PFSK-1 (cell line): ENCODE data around the gene DHX16.

Source experiments
- FOXP2 ChIP-seq: optimal IDR thresholded peaks from 2 replicates; pipeline ENCODE3; 2011; ENCODE audit warnings: borderline replicate concordance, control low read depth, inconsistent platforms; ENCODE audit not compliant: insufficient read depth; ENCODE audit errors: extremely low read length, extremely low read depth
- POLR2AphosphoS5 ChIP-seq: IDR thresholded peaks from 2 replicates; pipeline ENCODE4 v1.6.1; 2012; ENCODE audit warnings: low read depth, mild to moderate bottlenecking, control low read depth, low read length, moderate library complexity
- SIN3A ChIP-seq: IDR thresholded peaks from 2 replicates; pipeline ENCODE4 v1.6.1; 2012; ENCODE audit warnings: mild to moderate bottlenecking, low read length, moderate library complexity, borderline replicate concordance; ENCODE audit not compliant: insufficient read depth
- TAF1 ChIP-seq: IDR thresholded peaks from 2 replicates; pipeline ENCODE4 v1.6.1; 2012; ENCODE audit warnings: low read length, control low read depth, borderline replicate concordance; ENCODE audit not compliant: insufficient read depth
- TF ChIP-seq, protein P1 (sequence below), 2 experiments: IDR thresholded peaks; 2 replicates each; pipeline versions ENCODE4 v1.6.1 to v1.8.0; 2011 to 2012; ENCODE audit warnings: low read depth in 2 of 2, low read length in 2 of 2, control low read depth in 1 of 2, inconsistent platforms in 1 of 2, mild to moderate bottlenecking in 1 of 2, moderate library complexity in 1 of 2; ENCODE audit not compliant: insufficient read depth in 1 of 2

DHX16 gene

DNA sequence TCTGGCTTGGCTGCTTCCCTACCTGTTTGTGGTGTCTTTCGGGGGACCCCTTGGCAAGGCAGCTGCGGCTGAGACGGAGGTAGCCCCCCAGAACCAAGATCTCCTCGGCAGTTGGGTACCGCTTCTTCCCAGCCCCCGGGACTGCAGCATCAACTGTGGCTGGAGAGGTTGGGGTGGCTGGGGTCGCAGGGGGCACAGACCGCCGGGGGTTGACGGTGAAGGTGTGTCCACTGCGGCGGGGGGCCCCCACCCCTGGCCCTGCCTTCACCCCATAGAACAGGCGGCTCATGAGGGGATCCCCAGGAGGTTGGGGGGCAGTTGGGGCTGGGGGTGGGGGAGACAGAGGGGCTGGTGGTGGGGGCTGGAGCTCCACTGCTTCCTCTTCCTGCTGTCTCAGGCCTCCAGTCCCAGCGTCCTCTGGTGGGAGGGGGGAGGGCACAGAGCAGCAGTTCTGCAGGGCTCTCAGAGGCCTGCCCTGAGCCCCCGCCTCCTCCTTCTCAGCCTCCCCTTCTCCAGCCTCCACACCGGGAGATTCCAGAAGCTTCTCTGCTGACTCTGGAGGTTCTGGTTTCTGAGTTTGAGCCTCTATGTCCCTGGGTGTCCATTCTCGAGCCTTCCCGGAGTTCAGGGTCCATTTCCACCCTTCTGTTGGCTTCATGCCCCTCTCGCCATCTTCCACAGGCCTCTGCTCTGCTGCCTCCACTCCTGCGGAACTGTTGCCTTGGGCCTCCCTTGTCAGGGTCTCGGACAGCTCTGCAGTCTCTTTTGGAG, 11.8 kb upstream of the DHX16 start:
- TF ChIP-seq TAF1, result peak; percentile 66; the same call in 1 of the 2 replicates
- TF ChIP-seq SIN3A, result no peak
- TF ChIP-seq POLR2AphosphoS5, result peak; percentile 37

DNA sequence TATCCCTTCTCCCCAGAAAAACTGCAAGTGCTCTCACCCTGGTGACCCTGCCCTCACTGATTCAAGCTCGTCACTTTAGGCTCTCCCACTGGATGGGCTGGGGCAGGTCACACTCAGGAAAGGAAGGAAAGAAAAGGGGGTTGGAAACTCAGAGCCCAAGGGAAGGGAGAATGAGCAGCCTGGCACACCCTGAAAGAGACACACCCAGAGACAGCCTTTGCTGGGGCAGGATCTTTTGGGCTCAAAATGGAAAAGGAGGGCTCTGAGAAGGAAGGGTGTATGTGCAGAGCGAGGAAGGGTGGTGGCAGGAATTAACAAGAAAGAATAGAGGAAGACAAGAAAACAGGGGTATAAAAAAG, 11.2 kb upstream of the DHX16 start:
- TF ChIP-seq POLR2AphosphoS5, result no peak; the same call in 1 of the 2 replicates

DNA sequence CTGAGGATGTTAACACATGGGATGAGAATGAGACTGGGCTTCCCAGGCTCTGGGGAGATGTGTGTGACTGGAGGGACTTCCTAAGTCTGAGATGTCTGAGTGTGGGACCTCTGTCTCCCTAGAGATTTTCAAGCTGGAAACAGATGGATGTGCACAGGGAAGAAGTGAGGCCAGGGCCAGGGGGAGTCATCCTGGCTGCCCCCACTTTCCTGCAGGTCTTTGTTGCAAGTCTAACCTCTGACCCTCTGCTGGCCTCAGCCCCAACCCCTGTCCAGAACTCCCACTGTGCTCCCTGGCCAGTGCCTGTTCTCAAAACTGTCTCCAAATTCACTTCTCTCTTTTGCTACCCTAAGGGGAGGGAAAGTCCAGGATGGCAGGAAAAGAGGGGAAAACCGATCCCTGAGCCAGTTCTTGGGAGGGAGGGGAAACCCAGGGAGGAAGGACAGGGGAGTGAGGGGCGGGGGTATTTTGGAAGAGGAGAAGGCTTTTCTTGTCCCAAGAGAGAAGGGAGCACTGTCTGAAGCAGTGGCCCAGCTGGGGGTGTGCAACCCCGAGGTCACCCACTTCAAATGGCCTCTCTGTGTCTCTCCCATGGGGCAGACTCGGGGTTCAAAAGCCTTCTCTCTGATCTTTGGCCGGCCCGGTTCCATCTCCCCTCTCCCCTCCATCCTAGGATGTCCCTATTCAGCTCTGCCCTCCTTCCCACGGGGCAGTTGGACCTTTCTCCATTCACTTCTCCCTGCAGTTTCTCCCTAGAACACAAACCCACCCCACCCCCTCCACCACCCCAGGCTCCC, 10.6 kb upstream of the DHX16 start:
- TF ChIP-seq TAF1 (no peak), FOXP2 (no peak), POLR2AphosphoS5 (no peak; the same call in 1 of the 2 replicates), SIN3A (no peak)
- TF ChIP-seq, protein P1, sequence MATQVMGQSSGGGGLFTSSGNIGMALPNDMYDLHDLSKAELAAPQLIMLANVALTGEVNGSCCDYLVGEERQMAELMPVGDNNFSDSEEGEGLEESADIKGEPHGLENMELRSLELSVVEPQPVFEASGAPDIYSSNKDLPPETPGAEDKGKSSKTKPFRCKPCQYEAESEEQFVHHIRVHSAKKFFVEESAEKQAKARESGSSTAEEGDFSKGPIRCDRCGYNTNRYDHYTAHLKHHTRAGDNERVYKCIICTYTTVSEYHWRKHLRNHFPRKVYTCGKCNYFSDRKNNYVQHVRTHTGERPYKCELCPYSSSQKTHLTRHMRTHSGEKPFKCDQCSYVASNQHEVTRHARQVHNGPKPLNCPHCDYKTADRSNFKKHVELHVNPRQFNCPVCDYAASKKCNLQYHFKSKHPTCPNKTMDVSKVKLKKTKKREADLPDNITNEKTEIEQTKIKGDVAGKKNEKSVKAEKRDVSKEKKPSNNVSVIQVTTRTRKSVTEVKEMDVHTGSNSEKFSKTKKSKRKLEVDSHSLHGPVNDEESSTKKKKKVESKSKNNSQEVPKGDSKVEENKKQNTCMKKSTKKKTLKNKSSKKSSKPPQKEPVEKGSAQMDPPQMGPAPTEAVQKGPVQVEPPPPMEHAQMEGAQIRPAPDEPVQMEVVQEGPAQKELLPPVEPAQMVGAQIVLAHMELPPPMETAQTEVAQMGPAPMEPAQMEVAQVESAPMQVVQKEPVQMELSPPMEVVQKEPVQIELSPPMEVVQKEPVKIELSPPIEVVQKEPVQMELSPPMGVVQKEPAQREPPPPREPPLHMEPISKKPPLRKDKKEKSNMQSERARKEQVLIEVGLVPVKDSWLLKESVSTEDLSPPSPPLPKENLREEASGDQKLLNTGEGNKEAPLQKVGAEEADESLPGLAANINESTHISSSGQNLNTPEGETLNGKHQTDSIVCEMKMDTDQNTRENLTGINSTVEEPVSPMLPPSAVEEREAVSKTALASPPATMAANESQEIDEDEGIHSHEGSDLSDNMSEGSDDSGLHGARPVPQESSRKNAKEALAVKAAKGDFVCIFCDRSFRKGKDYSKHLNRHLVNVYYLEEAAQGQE (IDR thresholded peaks at IDR 0.05; ENCODE audit: insufficient read depth in 1 of 2, low read depth in 2 of 2, low read length in 2 of 2), result no peak

DNA sequence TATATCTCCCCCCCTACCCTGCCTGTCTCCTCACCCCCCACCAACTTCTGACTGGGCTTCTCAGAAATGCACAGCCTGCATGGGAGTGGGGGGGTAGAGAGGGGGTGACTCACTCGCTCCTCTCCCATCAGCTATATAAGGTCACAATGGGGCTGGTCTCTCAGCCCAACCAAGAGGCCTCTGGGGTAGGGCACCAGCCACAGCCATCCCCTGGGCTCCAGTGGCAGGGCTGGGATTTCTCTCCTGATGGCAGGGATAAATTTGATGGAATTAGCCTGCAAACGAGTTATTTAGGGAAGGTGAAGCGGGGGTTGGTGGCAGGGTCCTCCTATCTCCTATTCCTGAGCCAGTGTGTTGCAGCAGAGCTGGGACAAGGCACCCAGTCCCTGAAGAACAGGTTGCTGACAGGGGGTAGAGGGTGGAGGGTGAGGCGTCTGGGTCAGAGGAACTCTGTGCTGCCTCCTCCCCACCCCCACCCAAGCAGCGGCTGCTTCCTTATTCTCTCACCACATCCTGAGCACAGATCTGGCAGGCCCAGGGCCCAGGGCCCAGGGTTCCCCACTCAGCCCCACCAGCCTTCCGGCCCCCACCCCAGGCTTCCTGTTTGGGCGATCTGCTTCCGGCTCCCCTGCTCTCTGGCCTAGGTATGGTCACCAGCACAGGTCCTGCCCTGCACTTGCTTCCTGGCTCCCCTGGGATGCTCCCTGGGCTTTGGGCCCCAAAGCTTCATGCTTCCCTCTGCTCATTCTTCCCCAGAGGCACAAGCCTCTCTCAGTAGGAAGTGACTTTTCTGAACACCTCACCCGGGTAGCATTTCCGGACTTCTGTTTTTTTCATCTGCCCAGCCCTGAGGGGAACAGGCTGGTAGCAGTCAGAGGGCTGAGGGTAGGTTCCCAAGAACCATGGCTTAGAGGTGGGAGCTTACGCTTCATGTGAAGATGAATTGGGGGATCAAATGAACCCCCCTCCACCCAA, 9.6 kb upstream of the DHX16 start:
- TF ChIP-seq FOXP2 (no peak), SIN3A (no peak), TAF1 (0 out of 2 replicates have a peak, but pooled peaks have one; percentile 43), POLR2AphosphoS5 (peak; percentile 59)
- TF ChIP-seq, protein P1 (IDR thresholded peaks at IDR 0.05; ENCODE audit: insufficient read depth in 1 of 2, low read depth in 2 of 2, low read length in 2 of 2), result no peak

DNA sequence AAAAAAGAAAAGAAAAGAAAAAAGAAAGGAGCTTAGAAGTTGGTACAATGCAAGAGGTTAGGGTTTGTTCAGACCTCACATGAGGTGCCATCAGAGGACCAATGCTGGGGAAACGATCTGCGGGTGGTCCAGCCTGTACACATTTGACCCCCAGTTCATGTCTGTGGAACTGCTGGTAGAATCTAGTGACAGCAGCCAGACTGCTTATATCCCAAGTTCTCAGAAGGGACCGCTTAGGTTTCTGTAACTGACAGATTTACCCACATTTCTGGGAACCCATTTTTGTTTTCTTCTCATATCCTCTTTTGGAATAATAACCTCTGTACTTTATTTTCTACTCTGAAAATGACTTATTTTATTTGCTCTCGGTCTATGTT, 8.9 kb upstream of the DHX16 start:
- TF ChIP-seq TAF1, result no peak
- TF ChIP-seq, protein P1 (IDR thresholded peaks at IDR 0.05; ENCODE audit: insufficient read depth in 1 of 2, low read depth in 2 of 2, low read length in 2 of 2), result no peak
- no peak for TF ChIP-seq POLR2AphosphoS5
- TF ChIP-seq SIN3A, result no peak
- no peak for TF ChIP-seq FOXP2
